ENCODE results near the gene EXT2. TPM values are rescaled to one million over a fixed set of nuclear protein-coding genes. Genes with fewer than 3 reads are reported as not detected.

EXT2 gene
- polyA plus RNA-seq, 1 experiment, result 171 TPM

DNA sequence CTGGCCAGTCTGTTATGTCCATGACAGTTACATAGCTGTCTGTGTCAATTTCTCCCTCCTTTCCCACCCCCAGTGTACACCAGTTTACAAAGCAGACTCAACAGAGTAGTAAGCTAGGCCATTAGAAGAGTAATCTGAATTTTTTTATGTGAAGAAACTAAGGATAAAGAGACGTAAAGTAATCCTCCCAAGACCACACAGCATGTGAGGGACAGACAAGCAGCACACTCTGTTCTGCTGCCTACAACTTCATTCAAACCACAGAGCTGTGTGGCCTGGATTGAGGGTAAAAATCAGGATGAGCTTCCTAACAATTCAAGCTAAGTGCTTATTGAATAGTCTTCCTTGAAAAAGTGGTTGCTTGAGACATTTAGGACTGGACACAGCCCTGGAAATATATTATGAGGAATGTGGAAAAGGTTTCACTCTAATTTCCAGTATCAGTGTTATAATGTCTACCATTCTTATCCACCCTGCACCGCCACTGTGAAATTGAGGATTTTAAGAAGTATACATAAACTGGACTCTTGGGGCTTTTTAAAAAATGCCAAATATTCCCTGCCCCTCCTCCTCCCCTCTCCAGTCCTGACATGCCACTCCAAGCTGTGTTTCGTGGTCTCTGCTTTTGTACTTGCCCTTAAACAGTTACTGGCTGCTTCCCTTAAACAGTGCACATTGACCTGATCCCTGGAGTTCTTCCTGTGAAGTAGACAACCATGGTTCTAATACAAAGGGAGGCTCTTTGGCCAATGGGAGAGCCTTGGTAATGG lies 40.9 kb downstream of the EXT2 start:
- no peak for DNase-seq (ENCODE audit: low read depth)
- H3K36me3 ChIP-seq (ENCODE audit: control insufficient read depth, insufficient read depth, low read length), result 0 out of 2 replicates have a peak, but pooled peaks cover 3% of the 10 kb centered on the region
- ChIA-PET POLR2A (no interaction called here), CTCF (interaction anchor here (0.6 to 5.9 kb wide), 9 partner anchors 11 to 420 kb away, joined by 3 to 27 read pairs (median 4); no protein-coding TSS in a partner anchor)
- no peaks in the 10 kb centered on the region for H3K27me3 ChIP-seq (ENCODE audit: control insufficient read depth, insufficient read depth, low read length)
- TF ChIP-seq, protein P1, sequence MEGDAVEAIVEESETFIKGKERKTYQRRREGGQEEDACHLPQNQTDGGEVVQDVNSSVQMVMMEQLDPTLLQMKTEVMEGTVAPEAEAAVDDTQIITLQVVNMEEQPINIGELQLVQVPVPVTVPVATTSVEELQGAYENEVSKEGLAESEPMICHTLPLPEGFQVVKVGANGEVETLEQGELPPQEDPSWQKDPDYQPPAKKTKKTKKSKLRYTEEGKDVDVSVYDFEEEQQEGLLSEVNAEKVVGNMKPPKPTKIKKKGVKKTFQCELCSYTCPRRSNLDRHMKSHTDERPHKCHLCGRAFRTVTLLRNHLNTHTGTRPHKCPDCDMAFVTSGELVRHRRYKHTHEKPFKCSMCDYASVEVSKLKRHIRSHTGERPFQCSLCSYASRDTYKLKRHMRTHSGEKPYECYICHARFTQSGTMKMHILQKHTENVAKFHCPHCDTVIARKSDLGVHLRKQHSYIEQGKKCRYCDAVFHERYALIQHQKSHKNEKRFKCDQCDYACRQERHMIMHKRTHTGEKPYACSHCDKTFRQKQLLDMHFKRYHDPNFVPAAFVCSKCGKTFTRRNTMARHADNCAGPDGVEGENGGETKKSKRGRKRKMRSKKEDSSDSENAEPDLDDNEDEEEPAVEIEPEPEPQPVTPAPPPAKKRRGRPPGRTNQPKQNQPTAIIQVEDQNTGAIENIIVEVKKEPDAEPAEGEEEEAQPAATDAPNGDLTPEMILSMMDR (IDR thresholded peaks at IDR 0.05; ENCODE audit: insufficient read depth, low read depth, low read length), result no peak
- no peak overlapping the region for H3K4me3 ChIP-seq (ENCODE audit: low read depth, low read length)

DNA sequence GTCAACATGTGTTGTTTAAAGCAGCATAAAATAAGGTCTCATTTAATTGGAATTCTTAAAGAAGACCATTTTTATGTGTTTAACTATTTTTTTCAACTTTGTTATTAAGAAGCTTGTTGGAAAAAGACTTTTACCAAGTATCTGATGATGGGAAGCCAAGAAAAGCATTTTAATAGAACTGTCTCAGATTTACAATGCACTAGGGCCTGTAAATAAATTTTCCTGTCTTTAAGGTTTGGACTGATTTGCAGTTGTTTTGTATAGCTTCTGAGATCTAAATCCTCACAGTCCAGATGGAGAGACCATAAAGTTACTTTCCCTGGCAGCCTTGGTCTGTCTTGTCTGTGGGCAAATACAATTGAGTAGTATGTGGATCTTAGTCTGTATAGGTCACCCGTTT lies 41.6 kb downstream of the EXT2 start:
- ChIA-PET POLR2A (no interaction called here), CTCF (interaction anchor here (0.6 to 5.9 kb wide), 7 partner anchors 21 to 194 kb away, joined by 3 to 27 read pairs (median 4); no protein-coding TSS in a partner anchor)
- H3K27me3 ChIP-seq (ENCODE audit: control insufficient read depth, insufficient read depth, low read length), result no peaks in the 10 kb centered on the region

DNA sequence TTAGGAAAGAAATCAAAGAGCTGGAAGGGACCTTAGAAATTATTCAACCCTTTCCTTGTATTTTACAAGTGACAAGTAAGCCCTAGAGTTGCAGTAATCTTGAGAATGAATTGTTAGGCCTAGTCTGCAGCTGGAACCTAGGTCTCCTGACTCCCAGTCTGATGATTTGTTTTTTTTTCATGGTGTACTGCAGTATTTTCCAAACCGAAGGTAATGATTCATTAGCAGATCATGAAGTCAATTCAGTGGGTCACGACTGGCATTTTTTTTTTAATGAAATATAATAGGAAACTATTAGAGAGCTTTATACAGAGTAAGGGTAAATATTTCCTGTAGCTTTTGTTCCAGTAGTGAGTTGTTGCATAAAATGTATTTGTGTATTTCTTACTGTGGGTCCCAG lies 42.8 kb downstream of the EXT2 start:
- no peak overlapping the region for H3K4me3 ChIP-seq (ENCODE audit: low read depth, low read length)
- POLR2A ChIA-PET, result no interaction called here
- no peaks in the 10 kb centered on the region for H3K27me3 ChIP-seq (ENCODE audit: control insufficient read depth, insufficient read depth, low read length)
- no peaks in the 10 kb centered on the region for H3K36me3 ChIP-seq (ENCODE audit: control insufficient read depth, insufficient read depth, low read length)
- CTCF ChIA-PET, result interaction anchor here (0.6 to 5.9 kb wide), 5 partner anchors 26 to 385 kb away, joined by 3 to 27 read pairs (median 5); partner anchors contain the start of gene EXT2
- DNase-seq (ENCODE audit: low read depth), result no peak
- TF ChIP-seq, protein P1 (IDR thresholded peaks at IDR 0.05; ENCODE audit: insufficient read depth, low read depth, low read length), result no peak

More for the DNA sequence above, 41.6 kb downstream of the EXT2 start:
- TF ChIP-seq, protein P1 (IDR thresholded peaks at IDR 0.05; ENCODE audit: insufficient read depth, low read depth, low read length), result no peak
- Histone ChIP-seq H3K36me3 (ENCODE audit: control insufficient read depth, insufficient read depth, low read length) (0 out of 2 replicates have a peak, but pooled peaks cover 2% of the 10 kb centered on the region), H3K4me3 (ENCODE audit: low read depth, low read length) (no peak overlapping the region)
- no peak for DNase-seq (ENCODE audit: low read depth)

DNA sequence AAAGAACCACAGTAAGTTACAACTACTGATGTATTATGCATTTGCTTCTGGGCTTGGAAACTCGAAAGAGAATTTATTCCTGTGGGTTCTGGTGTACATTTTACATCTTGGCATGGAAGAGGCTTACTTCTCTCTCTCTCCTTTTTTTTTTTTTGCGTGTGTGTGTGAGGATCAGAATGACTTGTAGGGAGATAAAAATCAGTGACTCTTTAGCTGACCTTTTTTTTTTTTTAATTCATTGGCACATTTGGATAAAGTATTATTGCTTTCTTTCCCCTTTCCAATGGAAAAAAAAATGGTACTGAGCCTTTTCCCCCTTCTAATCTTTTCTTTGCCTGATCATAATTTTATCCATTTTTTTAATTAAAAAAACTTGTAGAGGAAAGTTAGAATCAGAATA lies 43.5 kb downstream of the EXT2 start:
- DNase-seq (ENCODE audit: low read depth), result no peak
- ChIA-PET CTCF (interaction anchor here (0.7 to 5.9 kb wide), 6 partner anchors 29 to 1259 kb away, joined by 3 to 27 read pairs (median 5); partner anchors contain the start of gene EXT2), POLR2A (no interaction called here)
- Histone ChIP-seq H3K27me3 (ENCODE audit: control insufficient read depth, insufficient read depth, low read length) (no peaks in the 10 kb centered on the region), H3K4me3 (ENCODE audit: low read depth, low read length) (no peak overlapping the region), H3K36me3 (ENCODE audit: control insufficient read depth, insufficient read depth, low read length) (no peaks in the 10 kb centered on the region)
- TF ChIP-seq, protein P1 (IDR thresholded peaks at IDR 0.05; ENCODE audit: insufficient read depth, low read depth, low read length), result no peak

DNA sequence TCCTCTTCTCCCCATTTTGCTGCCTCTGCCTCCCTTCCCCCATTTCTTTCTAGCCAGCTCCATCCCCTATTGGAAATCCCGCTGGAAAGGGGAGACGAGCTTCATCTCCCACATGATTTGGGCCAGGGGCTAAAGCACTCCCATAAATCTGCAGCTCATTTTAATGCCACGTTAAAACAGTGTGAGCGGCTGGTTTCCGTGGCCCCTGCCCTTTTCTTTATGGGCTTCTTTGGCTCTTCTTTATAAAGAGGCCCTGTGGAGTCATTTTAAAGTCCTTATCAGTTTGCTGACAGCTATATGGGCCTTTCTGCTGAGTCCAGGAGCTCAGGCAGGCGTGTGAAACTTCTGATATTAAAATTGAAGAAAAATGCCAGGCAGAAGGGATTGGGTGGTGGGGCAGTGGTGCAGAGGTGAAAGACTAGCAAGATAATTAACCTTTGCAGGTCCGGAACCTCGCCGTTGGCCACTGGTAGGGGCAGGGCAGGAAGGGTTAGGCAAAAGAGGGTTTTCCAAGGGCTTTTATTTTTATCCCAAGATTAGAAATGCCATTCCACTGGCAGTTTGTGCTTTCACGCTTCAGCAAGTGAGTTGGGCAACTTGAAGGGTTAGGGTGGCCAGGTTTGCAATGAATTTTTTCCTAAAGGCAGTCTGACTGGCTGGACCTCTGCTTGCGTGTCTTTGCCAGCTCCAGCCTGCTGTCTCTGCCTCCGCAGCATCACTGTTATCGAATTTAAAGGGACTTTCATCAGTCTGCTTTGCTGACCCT lies 44.3 kb downstream of the EXT2 start:
- TF ChIP-seq, protein P1 (IDR thresholded peaks at IDR 0.05; ENCODE audit: insufficient read depth, low read depth, low read length), result no peak
- ChIA-PET POLR2A (no interaction called here), CTCF (interaction anchor here (0.7 to 5.9 kb wide), 7 partner anchors 8 to 1258 kb away, joined by 3 to 27 read pairs (median 5); partner anchors contain the start of gene EXT2)
- DNase-seq (ENCODE audit: low read depth), result no peak
- Histone ChIP-seq H3K27me3 (ENCODE audit: control insufficient read depth, insufficient read depth, low read length) (no peaks in the 10 kb centered on the region), H3K36me3 (ENCODE audit: control insufficient read depth, insufficient read depth, low read length) (no peaks in the 10 kb centered on the region), H3K4me3 (ENCODE audit: low read depth, low read length) (no peak overlapping the region)

All from BJ (cell line).